SKM-1 (cell line): ENCODE results near the gene ZNF365.
"Not testable (repeated sequence)": the region's sequence is repeated elsewhere in the genome, so short reads cannot be mapped to it uniquely, and the experiment has no call there.

Experiments used
- DNase-seq: peaks from one replicate; lab custom pipeline; 2025; ENCODE audit not compliant: unreplicated experiment; lab: John Stamatoyannopoulos, UW

The ZNF365 gene

GRCh38 chr10:62373995-62374861, at the start of gene ZNF365:
ZNF365 (plus strand) TSS chr10:62374369; CDS start chr10:62376194, 1,825 bp downstream.
- DNase-seq, result no peak

GRCh38 chr10:62326176-62326575, 48.0 kb upstream of the ZNF365 start:
- no peak for DNase-seq

GRCh38 chr10:62327885-62328284, 46.3 kb upstream of the ZNF365 start:
- DNase-seq, result no peak

- no peak for DNase-seq
Observed at GRCh38 chr10:62330213-62330612, 44.0 kb upstream of the ZNF365 start.

GRCh38 chr10:62332406-62332805, 41.8 kb upstream of the ZNF365 start:
- no peak for DNase-seq

- DNase-seq, result no peak
Observed at GRCh38 chr10:62333135-62333889, 40.9 kb upstream of the ZNF365 start.

GRCh38 chr10:62333988-62334682, 40.0 kb upstream of the ZNF365 start:
- DNase-seq, result no peak

- DNase-seq, result no peak
Observed at GRCh38 chr10:62335326-62335725, 38.8 kb upstream of the ZNF365 start.

- DNase-seq, result no peak
Observed at GRCh38 chr10:62336404-62336803, 37.8 kb upstream of the ZNF365 start.

GRCh38 chr10:62341419-62341818, 32.8 kb upstream of the ZNF365 start:
- DNase-seq, result no peak

GRCh38 chr10:62343000-62343399, 31.2 kb upstream of the ZNF365 start:
- DNase-seq, result no peak

- DNase-seq, result no peak
Observed at GRCh38 chr10:62348029-62348428, 26.1 kb upstream of the ZNF365 start.

- DNase-seq, result no peak
Observed at GRCh38 chr10:62352356-62352970, 21.7 kb upstream of the ZNF365 start.

- DNase-seq, result no peak
Observed at GRCh38 chr10:62354916-62355315, 19.3 kb upstream of the ZNF365 start.

- no peak for DNase-seq
Observed at GRCh38 chr10:62356447-62356846, 17.7 kb upstream of the ZNF365 start.

- not testable (repeated sequence) for DNase-seq
Observed at GRCh38 chr10:62358151-62358550, 16.0 kb upstream of the ZNF365 start.

- no peak for DNase-seq
Observed at GRCh38 chr10:62373639-62373994, 552 bp upstream of the ZNF365 start.

- no peak for DNase-seq
Observed at GRCh38 chr10:62374862-62375710, 917 bp downstream of the ZNF365 start.

GRCh38 chr10:62376071-62377025, 2.2 kb downstream of the ZNF365 start:
- no peak for DNase-seq
